ENCODE measurements around the gene BCL2L2. TPM values are rescaled to one million over a fixed set of nuclear protein-coding genes. Genes with fewer than 3 reads are reported as not detected.

Gene BCL2L2
- total and polyA plus RNA-seq, 10 of the 15 experiments (the other 5 are each of a cell fraction or from before 2014, with no cell fraction given) = 1.4 to 14.7 (median 7.1) TPM

DNA sequence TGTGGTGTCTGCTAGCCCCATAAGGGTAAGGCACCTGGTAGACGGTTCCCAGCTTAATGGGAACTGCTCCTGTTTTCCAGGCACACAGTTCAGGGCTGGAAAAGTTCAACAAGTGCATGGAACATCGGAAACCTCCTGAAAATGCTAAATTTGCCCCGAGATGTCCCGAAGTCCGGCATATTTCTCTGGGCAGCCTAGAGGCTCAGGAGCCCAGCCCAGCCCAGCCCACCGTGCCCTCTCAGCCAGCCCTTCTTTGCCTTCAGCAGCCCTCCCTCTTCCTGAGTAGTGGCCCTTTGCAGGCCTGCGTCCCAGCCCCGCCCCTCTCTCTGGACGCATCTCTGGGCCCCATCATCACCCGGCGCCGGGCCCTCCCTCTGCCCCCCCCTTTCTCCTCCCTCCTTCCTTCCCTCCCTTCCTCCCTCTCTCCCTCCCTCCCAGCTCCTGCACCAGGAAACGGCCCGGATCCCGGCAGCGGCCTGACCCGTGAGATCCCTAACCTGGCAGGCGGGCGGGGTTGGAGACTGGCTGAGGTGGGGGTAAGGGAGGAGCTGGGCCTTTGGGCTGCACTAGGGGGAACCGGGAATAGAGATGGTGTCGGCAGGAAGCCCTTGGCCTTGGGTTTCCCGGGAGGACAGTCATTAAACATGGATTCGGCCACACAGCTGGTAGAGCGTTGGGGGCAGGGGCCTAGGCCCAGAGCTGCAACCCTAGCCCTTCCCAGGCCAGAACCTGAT is at the start of gene BCL2L2 (continued):
- TF ChIP-seq NFXL1 (IDR thresholded peaks at IDR 0.05; ENCODE audit: borderline replicate concordance) = no peak
- TF ChIP-seq RFX5 (IDR thresholded peaks at IDR 0.05; ENCODE audit: low read depth, low read length) = no peak
- TF ChIP-seq CHD1 (IDR thresholded peaks at IDR 0.05; ENCODE audit: low read depth, low read length) = no peak
- TF ChIP-seq ZBED1 (IDR thresholded peaks at IDR 0.05; ENCODE audit: borderline replicate concordance) = no peak
- TF ChIP-seq, protein P1, sequence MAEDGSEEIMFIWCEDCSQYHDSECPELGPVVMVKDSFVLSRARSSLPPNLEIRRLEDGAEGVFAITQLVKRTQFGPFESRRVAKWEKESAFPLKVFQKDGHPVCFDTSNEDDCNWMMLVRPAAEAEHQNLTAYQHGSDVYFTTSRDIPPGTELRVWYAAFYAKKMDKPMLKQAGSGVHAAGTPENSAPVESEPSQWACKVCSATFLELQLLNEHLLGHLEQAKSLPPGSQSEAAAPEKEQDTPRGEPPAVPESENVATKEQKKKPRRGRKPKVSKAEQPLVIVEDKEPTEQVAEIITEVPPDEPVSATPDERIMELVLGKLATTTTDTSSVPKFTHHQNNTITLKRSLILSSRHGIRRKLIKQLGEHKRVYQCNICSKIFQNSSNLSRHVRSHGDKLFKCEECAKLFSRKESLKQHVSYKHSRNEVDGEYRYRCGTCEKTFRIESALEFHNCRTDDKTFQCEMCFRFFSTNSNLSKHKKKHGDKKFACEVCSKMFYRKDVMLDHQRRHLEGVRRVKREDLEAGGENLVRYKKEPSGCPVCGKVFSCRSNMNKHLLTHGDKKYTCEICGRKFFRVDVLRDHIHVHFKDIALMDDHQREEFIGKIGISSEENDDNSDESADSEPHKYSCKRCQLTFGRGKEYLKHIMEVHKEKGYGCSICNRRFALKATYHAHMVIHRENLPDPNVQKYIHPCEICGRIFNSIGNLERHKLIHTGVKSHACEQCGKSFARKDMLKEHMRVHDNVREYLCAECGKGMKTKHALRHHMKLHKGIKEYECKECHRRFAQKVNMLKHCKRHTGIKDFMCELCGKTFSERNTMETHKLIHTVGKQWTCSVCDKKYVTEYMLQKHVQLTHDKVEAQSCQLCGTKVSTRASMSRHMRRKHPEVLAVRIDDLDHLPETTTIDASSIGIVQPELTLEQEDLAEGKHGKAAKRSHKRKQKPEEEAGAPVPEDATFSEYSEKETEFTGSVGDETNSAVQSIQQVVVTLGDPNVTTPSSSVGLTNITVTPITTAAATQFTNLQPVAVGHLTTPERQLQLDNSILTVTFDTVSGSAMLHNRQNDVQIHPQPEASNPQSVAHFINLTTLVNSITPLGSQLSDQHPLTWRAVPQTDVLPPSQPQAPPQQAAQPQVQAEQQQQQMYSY (CRISPR knock-in tag; IDR thresholded peaks at IDR 0.05) = no peak
- TF ChIP-seq KLF5 (IDR thresholded peaks at IDR 0.05; ENCODE audit: partially characterized antibody) = no peak
- TF ChIP-seq GABPA (IDR thresholded peaks at IDR 0.05; ENCODE audit: low read depth) = no peak
- TF ChIP-seq IKZF1 (conservative IDR thresholded peaks at IDR 0.05) = peak; percentile 90
- no peak for TF ChIP-seq MEF2B (IDR thresholded peaks at IDR 0.05; ENCODE audit: partially characterized antibody, poor library complexity, severe bottlenecking)
- TF ChIP-seq EGR1 (IDR thresholded peaks at IDR 0.05; ENCODE audit: borderline replicate concordance in 1 of 2, low read depth in 2 of 2, low read length in 2 of 2) = peak in 1 of 2 experiments; percentile 47; a peak in 1 of 3 replicates
- TF ChIP-seq SREBF1 (IDR thresholded peaks at IDR 0.05; ENCODE audit: low read length) = no peak
- TF ChIP-seq, protein P2, sequence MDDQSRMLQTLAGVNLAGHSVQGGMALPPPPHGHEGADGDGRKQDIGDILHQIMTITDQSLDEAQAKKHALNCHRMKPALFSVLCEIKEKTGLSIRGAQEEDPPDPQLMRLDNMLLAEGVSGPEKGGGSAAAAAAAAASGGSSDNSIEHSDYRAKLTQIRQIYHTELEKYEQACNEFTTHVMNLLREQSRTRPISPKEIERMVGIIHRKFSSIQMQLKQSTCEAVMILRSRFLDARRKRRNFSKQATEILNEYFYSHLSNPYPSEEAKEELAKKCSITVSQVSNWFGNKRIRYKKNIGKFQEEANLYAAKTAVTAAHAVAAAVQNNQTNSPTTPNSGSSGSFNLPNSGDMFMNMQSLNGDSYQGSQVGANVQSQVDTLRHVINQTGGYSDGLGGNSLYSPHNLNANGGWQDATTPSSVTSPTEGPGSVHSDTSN (IDR thresholded peaks at IDR 0.05; ENCODE audit: insufficient replicate concordance, low read depth, low read length) = no peak
- TF ChIP-seq IRF4 (IDR thresholded peaks at IDR 0.05; ENCODE audit: low read depth, low read length) = no peak
- TF ChIP-seq JUND (IDR thresholded peaks at IDR 0.05; ENCODE audit: low read depth, low read length) = 0 out of 2 replicates have a peak, but pooled peaks have one; percentile 6
- no peak for TF ChIP-seq EP300 (IDR thresholded peaks at IDR 0.05; ENCODE audit: borderline replicate concordance in 1 of 2, control insufficient read depth in 1 of 2, low read depth in 2 of 2, low read length in 2 of 2)
- TF ChIP-seq MTA3 (IDR thresholded peaks at IDR 0.05; ENCODE audit: borderline replicate concordance, low read length) = no peak
- TF ChIP-seq, protein P3, sequence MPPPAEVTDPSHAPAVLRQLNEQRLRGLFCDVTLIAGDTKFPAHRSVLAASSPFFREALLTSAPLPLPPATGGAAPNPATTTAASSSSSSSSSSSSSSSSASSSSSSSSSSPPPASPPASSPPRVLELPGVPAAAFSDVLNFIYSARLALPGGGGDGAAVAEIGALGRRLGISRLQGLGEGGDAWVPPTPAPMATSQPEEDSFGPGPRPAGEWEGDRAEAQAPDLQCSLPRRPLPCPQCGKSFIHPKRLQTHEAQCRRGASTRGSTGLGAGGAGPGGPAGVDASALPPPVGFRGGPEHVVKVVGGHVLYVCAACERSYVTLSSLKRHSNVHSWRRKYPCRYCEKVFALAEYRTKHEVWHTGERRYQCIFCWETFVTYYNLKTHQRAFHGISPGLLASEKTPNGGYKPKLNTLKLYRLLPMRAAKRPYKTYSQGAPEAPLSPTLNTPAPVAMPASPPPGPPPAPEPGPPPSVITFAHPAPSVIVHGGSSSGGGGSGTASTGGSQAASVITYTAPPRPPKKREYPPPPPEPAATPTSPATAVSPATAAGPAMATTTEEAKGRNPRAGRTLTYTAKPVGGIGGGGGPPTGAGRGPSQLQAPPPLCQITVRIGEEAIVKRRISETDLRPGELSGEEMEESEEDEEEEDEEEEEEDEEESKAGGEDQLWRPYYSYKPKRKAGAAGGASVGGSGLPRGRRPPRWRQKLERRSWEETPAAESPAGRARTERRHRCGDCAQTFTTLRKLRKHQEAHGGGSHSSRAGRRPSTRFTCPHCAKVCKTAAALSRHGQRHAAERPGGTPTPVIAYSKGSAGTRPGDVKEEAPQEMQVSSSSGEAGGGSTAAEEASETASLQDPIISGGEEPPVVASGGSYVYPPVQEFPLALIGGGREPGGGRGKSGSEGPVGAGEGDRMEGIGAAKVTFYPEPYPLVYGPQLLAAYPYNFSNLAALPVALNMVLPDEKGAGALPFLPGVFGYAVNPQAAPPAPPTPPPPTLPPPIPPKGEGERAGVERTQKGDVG (CRISPR knock-in tag; IDR thresholded peaks at IDR 0.05) = no peak
- TF ChIP-seq, protein P4, sequence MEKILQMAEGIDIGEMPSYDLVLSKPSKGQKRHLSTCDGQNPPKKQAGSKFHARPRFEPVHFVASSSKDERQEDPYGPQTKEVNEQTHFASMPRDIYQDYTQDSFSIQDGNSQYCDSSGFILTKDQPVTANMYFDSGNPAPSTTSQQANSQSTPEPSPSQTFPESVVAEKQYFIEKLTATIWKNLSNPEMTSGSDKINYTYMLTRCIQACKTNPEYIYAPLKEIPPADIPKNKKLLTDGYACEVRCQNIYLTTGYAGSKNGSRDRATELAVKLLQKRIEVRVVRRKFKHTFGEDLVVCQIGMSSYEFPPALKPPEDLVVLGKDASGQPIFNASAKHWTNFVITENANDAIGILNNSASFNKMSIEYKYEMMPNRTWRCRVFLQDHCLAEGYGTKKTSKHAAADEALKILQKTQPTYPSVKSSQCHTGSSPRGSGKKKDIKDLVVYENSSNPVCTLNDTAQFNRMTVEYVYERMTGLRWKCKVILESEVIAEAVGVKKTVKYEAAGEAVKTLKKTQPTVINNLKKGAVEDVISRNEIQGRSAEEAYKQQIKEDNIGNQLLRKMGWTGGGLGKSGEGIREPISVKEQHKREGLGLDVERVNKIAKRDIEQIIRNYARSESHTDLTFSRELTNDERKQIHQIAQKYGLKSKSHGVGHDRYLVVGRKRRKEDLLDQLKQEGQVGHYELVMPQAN (conservative IDR thresholded peaks at IDR 0.05) = no peak
- no peak for TF ChIP-seq CBX5 (IDR thresholded peaks at IDR 0.05; ENCODE audit: low read depth)
- peak; percentile 85 for TF ChIP-seq POLR2AphosphoS5 (IDR thresholded peaks at IDR 0.05; ENCODE audit: low read length)

Measured in GM12878 (cell line).